ENCODE results near the gene SLIRP. TPM values are rescaled to one million over a fixed set of nuclear protein-coding genes. Genes with fewer than 3 reads are reported as not detected.
"Not testable (repeated sequence)": the region's sequence is repeated elsewhere in the genome, so short reads cannot be mapped to it uniquely, and the experiment has no call there.

SLIRP gene
- total RNA-seq, 1 donor from 2014 or later = 164 TPM

DNA sequence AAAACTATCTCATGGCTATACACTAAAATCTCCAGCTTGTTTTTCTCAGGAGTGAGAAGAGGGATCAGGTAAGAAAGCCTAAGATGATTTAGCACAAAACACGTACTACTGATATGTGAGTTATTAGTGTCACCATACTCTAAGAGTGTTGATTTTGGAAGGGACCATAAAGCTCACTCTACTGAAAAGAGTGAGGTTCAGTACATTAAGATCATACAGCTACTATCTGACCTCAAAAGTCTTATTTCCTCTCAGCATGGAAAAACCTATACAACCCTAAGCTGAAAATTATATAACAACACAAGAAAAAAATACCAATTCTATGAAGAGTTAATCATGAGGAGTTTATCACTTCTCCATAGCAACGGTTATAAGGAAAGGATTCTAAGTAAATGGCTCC lies 33.5 kb downstream of the SLIRP start:
- H3K9me3 Mint-ChIP-seq = no peaks in the 10 kb centered on the region
- H3K27me3 Mint-ChIP-seq (ENCODE audit: low read depth) = no peaks in the 10 kb centered on the region
- TF ChIP-seq, protein P1, sequence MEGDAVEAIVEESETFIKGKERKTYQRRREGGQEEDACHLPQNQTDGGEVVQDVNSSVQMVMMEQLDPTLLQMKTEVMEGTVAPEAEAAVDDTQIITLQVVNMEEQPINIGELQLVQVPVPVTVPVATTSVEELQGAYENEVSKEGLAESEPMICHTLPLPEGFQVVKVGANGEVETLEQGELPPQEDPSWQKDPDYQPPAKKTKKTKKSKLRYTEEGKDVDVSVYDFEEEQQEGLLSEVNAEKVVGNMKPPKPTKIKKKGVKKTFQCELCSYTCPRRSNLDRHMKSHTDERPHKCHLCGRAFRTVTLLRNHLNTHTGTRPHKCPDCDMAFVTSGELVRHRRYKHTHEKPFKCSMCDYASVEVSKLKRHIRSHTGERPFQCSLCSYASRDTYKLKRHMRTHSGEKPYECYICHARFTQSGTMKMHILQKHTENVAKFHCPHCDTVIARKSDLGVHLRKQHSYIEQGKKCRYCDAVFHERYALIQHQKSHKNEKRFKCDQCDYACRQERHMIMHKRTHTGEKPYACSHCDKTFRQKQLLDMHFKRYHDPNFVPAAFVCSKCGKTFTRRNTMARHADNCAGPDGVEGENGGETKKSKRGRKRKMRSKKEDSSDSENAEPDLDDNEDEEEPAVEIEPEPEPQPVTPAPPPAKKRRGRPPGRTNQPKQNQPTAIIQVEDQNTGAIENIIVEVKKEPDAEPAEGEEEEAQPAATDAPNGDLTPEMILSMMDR (conservative IDR thresholded peaks at IDR 0.05) = no peak
- no peak overlapping the region for H3K4me3 Mint-ChIP-seq
- DNase-seq (ENCODE audit: low read depth, low spot score) = no peak
- no peaks in the 10 kb centered on the region for H3K4me1 Mint-ChIP-seq
- H3K36me3 Mint-ChIP-seq (ENCODE audit: low read depth) = peaks cover 17% of the 10 kb centered on the region
- no peak overlapping the region for H3K27ac Mint-ChIP-seq (ENCODE audit: unreplicated experiment)

DNA sequence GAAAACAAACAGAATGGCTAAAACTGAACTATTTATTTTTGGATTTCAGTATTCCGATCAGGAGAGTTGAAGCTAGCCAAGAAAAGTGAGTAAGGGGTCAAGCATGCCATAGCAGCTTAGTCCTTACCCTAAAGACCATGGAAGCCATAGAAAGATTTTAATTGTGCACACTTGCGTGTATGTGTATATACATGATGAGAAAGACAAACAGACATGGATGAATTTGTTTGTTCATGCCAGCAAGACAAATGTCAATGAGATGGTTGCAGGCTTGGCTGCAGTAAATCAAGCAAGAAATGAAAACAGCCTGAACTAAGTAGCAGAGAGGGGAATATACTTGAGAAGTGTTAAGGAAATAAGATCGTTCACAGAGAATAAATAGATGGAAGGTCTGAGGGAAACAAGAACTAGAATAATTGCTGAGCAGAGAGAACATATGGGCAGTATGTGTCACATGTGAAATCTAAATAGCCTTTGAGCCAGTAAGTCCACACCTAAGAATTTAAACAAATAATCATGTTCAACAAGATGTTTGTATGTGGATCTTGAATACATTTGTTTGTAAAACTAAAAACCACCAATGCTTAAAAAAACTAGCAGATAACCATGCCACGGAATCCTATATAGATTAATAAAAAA lies 38.3 kb downstream of the SLIRP start:
- no peak overlapping the region for H3K4me3 Mint-ChIP-seq
- H3K36me3 Mint-ChIP-seq (ENCODE audit: low read depth) = peaks cover 31% of the 10 kb centered on the region
- H3K27me3 Mint-ChIP-seq (ENCODE audit: low read depth) = no peaks in the 10 kb centered on the region
- no peaks in the 10 kb centered on the region for H3K9me3 Mint-ChIP-seq
- DNase-seq (ENCODE audit: low read depth, low spot score) = no peak
- TF ChIP-seq, protein P1 (conservative IDR thresholded peaks at IDR 0.05) = no peak
- no peaks in the 10 kb centered on the region for H3K4me1 Mint-ChIP-seq
- H3K27ac Mint-ChIP-seq (ENCODE audit: unreplicated experiment) = no peak overlapping the region

DNA sequence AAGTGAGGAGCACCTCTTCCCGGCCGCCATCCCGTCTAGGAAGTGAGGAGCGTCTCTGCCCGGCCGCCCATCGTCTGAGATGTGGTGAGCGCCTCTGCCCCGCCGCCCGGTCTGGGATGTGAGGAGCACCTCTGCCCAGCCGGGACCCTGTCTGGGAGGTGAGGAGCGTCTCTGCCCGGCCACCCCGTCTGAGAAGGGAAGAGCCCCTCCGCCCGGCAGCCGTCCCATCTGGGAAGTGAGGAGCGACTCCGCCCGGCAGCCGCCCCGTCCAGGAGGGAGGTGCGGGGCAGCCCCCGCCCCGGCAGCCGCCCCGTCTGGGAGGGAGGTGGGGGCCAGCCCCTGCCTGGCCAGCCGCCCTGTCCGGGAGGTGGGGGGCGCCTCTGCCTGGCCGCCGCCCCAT lies 39.5 kb downstream of the SLIRP start:
- not testable (repeated sequence) for H3K27me3 Mint-ChIP-seq (ENCODE audit: low read depth); H3K9me3 Mint-ChIP-seq; H3K4me1 Mint-ChIP-seq; DNase-seq (ENCODE audit: low read depth, low spot score); H3K27ac Mint-ChIP-seq (ENCODE audit: unreplicated experiment); H3K4me3 Mint-ChIP-seq
- peaks cover 29% of the 10 kb centered on the region for H3K36me3 Mint-ChIP-seq (ENCODE audit: low read depth)

DNA sequence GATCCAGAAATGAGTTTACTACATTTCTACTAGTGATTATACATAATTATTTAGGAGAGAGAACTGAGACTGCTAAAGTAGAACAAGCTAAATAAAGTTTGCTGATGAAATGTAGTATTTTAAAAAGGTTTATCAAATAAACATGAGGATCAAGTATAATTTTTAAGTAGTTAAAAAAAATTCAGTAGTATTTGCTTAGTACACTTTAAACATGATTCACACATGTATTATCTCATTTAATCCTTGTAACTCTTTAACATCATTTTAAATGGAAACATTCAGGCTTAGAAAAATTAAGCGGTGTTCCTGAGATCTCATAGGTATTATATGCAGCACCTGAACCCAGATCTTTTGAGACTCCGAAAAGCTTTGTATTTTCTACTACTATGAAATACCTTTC lies 44.4 kb downstream of the SLIRP start:
- H3K36me3 Mint-ChIP-seq (ENCODE audit: low read depth) = peaks cover 30% of the 10 kb centered on the region

DNA sequence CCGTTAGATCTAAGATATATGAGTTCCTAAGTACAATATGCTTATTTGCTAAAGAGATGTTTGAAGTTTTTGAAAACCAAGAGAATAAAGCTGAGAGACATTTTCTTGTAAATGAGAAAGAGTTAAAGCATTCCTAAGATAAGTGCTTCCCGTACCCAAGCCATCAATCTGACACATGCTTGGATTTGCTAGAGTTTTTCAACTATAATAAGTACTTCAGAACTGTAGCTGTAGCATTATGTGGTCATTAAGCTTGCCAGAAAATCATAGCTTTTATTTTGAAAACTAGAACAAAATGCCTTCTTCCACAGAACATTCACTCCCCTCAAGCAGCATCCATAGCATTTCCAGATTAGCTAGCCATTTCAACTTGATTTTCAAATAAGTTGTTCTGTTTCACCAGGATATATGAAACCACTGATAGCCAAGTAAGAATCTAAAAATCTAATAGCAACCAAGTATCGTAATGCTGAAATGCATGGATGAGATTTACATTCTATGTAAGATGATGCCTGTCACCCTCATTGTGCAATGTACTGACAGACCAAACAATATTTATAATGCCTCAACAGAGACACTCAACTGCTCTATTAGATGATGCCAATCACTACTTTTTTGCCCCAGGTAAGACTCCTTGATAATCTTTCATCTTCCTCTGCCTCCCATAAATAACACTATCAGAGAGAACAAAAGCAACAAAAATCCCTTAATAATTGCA lies 45.1 kb downstream of the SLIRP start:
- DNase-seq (ENCODE audit: low read depth, low spot score) = no peak
- H3K27ac Mint-ChIP-seq (ENCODE audit: unreplicated experiment) = no peak overlapping the region
- no peak overlapping the region for H3K4me3 Mint-ChIP-seq
- TF ChIP-seq, protein P1 (conservative IDR thresholded peaks at IDR 0.05) = no peak
- H3K9me3 Mint-ChIP-seq = no peaks in the 10 kb centered on the region
- H3K27me3 Mint-ChIP-seq (ENCODE audit: low read depth) = no peaks in the 10 kb centered on the region
- H3K36me3 Mint-ChIP-seq (ENCODE audit: low read depth) = peaks cover 30% of the 10 kb centered on the region
- H3K4me1 Mint-ChIP-seq = peaks cover 5% of the 10 kb centered on the region

More for the DNA sequence above, 44.4 kb downstream of the SLIRP start:
- Mint-ChIP-seq H3K9me3 (no peaks in the 10 kb centered on the region), H3K4me1 (no peaks in the 10 kb centered on the region), H3K4me3 (no peak overlapping the region), H3K27ac (ENCODE audit: unreplicated experiment) (no peak overlapping the region), H3K27me3 (ENCODE audit: low read depth) (no peaks in the 10 kb centered on the region)
- no peak for DNase-seq (ENCODE audit: low read depth, low spot score)
- TF ChIP-seq, protein P1 (conservative IDR thresholded peaks at IDR 0.05) = no peak
